Measurements from ENCODE around the gene PPM1N.

- TF ChIP-seq POLR2A (IDR thresholded peaks at IDR 0.05; ENCODE audit: low read depth) (no peak), POLR2AphosphoS5 (IDR thresholded peaks at IDR 0.05) (no peak), CTCF (IDR thresholded peaks at IDR 0.05) (no peak)
Measured at GRCh38 chr19:45451850-45452387, 46.3 kb upstream of the PPM1N start.

All from esophagus muscularis mucosa (tissue), 3 donors.